HG02943 (cell line): ENCODE results near the gene ERVH48-1.
"Not testable (repeated sequence)": the region's sequence is repeated elsewhere in the genome, so short reads cannot be mapped to it uniquely, and the experiment has no call there.

Experiments used
- ATAC-seq: cut with Tn5 transposase; IDR thresholded peaks from one replicate; pipeline ENCODE4 v1.9.1; 2021; ENCODE audit warnings: mild to moderate bottlenecking, low read depth, moderate library complexity; ENCODE audit not compliant: unreplicated experiment

The ERVH48-1 gene

GRCh38 chr21:42925114-42925926, at the start of gene ERVH48-1:
ERVH48-1 (minus strand) TSS chr21:42925630; CDS start chr21:42919006, 6,624 bp downstream.
- ATAC-seq: no peak

GRCh38 chr21:42973991-42974831, 48.8 kb upstream of the ERVH48-1 start, which contains the start of gene PKNOX1:
PKNOX1 (plus strand) TSS chr21:42974562; CDS start chr21:43004382, 29,820 bp downstream.
- peak; percentile 76 for ATAC-seq

GRCh38 chr21:42973309-42973990, 48.0 kb upstream of the ERVH48-1 start:
- ATAC-seq: no peak

- no peak for ATAC-seq
Measured at GRCh38 chr21:42971897-42972275, 46.5 kb upstream of the ERVH48-1 start.

GRCh38 chr21:42970946-42971653, 45.7 kb upstream of the ERVH48-1 start:
- ATAC-seq: no peak

- ATAC-seq: no peak
Measured at GRCh38 chr21:42969193-42969600, 43.8 kb upstream of the ERVH48-1 start.

- ATAC-seq: not testable (repeated sequence)
Measured at GRCh38 chr21:42967616-42968015, 42.2 kb upstream of the ERVH48-1 start.

GRCh38 chr21:42965211-42965560, 39.8 kb upstream of the ERVH48-1 start:
- ATAC-seq: no peak

- no peak for ATAC-seq
Measured at GRCh38 chr21:42964546-42965210, 39.2 kb upstream of the ERVH48-1 start.

- no peak for ATAC-seq
Measured at GRCh38 chr21:42964086-42964485, 38.7 kb upstream of the ERVH48-1 start.

- no peak for ATAC-seq
Measured at GRCh38 chr21:42962380-42963007, 37.1 kb upstream of the ERVH48-1 start.

- no peak for ATAC-seq
Measured at GRCh38 chr21:42959728-42960127, 34.3 kb upstream of the ERVH48-1 start.

- ATAC-seq: not testable (repeated sequence)
Measured at GRCh38 chr21:42958122-42958521, 32.7 kb upstream of the ERVH48-1 start.

- ATAC-seq: no peak
Measured at GRCh38 chr21:42956824-42957630, 31.6 kb upstream of the ERVH48-1 start.

GRCh38 chr21:42951193-42951592, 25.8 kb upstream of the ERVH48-1 start:
- not testable (repeated sequence) for ATAC-seq

GRCh38 chr21:42949094-42949755, 23.8 kb upstream of the ERVH48-1 start:
- ATAC-seq: not testable (repeated sequence)

- ATAC-seq: no peak
Measured at GRCh38 chr21:42942244-42942643, 16.8 kb upstream of the ERVH48-1 start.

- no peak for ATAC-seq
Measured at GRCh38 chr21:42941696-42942085, 16.3 kb upstream of the ERVH48-1 start.
